GM18858 (cell line): Measurements from ENCODE around the gene WDFY2.
"Not testable (repeated sequence)": the region's sequence is repeated elsewhere in the genome, so short reads cannot be mapped to it uniquely, and the experiment has no call there.

Experiments used
- ATAC-seq: cut with Tn5 transposase; IDR thresholded peaks from one replicate; pipeline ENCODE4 v1.9.1; 2021; ENCODE audit not compliant: unreplicated experiment

WDFY2 gene

DNA sequence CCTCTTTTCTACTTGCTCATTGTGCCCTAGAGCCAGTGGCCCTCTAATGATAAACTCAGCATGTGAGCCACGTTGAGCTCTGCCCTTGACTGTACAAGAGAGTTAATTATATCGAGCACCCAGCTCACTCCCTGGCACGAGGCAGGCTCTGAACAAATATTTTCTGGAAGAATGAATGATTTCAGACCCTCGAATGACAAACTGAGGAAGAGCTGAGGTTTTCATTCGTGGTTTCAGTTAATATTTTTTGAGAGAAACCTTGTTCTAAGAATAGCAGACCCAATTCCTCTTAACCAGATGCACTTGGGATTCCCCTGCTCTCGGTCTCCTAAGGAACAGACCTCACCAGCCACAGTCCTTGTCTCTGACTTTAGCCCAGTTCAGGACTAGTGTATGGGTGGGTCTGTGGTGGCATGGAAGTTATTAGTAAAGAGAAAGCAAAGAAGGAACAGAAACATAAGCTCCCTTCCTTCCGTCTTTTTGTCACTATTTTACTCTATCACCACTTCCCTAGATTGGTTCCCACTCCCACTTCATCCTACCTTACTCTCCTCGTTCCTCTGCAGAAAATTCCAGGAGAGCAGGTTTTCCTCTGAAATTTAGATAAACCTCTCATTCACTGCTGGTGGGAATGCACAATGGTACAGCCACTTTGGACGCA lies 22.1 kb upstream of the WDFY2 start:
- peak; percentile 85 for ATAC-seq

DNA sequence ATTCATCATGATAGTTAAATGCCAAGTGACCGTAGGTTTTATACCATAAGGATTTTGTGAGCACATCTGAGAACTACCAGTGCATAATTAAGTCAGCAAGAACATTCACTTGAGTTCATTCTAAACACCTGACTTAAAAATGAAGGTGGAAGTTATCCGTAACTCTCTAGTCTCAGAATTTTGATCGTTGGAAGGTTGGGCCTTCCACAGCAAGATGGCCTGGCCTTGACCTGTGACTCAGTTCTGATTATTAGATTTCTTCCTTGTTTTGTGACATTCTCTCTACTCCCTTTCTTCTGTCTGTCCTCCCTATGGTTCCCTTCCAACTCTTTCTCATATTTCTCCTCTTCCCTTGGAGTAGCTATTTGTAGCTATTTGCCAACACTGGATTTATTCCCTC lies 20.0 kb upstream of the WDFY2 start:
- ATAC-seq: no peak

DNA sequence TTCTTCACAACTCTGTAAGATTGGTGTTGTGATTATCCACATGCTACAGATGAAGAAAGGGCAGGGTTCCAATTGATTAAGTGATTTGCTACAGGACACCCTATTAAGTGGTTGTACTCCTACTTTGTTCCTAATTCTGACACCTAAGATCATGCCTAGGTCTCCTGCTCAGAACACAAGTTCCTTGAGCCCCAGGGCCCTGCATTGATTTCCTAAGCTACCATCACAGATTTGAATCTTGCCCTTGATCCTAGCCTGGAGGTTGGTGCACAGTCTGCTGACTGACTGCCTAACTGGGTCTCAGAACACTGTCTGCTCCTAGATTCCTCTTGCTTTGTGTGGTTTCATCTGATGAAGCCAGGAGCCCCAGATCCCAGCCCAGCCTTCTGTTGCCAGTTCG lies 19.6 kb upstream of the WDFY2 start:
- ATAC-seq: no peak

DNA sequence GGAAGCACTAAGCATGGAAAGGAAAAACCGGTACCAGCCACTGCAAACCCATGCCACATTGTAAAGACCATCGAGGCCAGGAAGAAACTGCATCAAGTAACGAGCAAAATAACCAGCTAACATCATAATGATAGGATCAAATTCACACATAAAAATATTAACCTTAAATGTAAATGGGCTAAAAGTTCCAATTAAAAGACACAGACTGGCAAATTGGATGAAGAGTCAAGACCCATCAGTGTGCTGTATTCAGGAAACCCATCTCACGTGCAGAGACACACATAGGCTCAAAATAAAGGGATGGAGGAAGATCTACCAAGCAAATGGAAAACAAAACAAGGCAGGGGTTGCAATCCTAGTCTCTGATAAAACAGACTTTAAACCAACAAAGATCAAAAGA lies 15.3 kb upstream of the WDFY2 start:
- not testable (repeated sequence) for ATAC-seq

DNA sequence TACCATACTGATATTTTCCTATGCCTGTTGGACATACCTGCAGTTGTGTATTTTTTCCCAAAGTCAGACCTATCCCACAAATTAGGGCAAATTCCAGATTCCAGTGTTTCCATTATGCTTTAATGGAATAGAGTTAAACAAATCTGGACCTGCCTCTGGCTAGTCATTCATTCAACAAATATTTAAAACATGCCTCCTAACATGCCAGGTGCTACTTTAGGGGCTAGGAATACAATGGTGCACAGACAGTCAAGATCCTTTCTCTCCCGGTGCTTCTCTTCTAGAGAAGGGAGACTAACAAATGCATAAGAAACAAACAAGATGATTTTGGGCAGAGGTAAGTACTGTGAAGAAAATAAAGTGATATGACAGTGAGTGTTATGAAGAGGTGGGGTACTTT lies 7.5 kb upstream of the WDFY2 start:
- no peak for ATAC-seq

DNA sequence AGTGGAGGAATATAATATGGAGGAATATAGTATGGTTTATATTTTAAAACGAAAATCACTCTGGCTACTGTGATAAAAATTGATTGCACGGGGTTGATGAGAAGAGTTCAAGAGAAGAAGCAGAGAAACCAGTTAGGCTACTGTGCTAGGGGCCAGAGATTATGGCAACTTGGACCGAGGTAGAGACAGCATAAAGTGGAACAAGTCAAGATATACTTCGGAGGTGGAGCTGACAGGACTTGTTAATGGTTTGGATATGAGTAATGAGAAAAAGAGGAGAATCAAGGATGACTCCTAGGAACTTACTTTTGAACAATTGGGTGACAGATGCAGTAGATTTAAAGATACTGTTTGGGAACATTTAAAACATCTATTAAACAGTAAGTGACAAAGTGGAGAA lies 6.6 kb upstream of the WDFY2 start:
- ATAC-seq: no peak

DNA sequence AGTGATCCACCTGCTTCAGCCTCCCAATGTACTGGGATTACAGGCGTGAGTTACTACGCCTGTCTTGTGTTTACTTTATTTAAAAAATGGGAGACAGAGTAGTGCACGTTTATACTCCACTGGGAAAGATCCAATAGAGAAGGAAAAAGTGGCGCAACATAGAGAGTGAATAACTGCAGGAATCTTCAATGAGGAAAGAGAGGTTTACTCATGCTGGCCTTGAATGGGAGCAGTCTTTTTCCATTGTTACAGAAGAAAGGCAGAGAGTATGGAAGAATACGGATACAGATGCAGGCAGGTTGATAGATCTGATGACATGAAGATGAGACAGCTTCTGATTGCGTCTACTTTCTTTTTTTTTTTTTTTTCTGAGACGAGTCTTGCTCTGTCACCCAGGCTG lies 4.6 kb upstream of the WDFY2 start:
- no peak for ATAC-seq

DNA sequence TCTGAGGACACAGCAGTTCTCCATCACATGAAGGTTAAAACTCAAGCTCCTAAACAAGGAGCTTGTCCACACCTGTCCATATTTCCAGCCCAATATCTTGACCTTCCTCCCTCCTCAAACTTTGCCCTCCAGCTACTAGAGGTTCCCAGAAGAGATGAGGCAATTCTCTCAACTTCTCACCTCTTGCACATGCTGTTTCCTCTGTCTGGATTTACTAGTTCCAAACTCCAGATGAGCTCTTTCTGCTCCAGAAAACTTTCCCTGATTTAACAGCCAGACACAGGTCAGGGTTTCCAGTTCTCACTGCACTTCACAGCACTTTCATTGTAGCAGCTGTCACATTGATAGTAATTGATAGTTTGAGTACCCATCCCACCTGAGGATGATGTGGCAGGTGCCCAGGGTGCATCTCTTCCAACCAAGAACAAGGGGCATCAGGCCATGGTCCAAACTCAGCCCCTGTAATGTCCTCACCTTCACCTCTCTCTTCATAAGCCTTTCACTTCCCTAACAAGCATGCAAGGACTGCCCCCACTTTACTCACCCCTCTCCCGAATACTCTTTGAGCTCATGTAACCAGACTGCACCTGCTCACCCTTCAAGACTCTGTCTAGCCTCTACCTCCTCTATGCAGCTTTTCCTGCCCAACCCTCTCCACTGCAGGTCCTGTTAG lies 3.0 kb upstream of the WDFY2 start:
- no peak for ATAC-seq

DNA sequence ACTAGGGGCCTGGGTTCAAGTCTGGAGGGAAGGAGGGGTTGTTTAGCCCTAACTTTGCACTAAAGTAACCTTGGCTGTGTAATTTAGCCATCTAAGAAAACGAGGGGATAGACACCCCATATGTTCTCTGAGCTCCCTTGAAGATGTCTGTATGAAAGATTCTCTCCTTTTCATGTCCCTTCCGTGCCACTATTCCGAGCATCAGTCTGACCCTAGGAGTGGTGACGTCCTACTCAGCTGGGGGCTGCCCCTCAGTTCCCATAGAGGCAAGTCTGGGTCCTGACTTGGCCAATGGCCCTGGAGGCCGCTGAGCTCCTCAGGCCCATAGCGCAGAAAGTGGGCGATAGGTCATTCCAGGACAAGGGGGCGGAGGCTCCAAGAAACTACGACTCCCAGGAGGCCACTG lies 790 bp upstream of the WDFY2 start:
- ATAC-seq: no peak

DNA sequence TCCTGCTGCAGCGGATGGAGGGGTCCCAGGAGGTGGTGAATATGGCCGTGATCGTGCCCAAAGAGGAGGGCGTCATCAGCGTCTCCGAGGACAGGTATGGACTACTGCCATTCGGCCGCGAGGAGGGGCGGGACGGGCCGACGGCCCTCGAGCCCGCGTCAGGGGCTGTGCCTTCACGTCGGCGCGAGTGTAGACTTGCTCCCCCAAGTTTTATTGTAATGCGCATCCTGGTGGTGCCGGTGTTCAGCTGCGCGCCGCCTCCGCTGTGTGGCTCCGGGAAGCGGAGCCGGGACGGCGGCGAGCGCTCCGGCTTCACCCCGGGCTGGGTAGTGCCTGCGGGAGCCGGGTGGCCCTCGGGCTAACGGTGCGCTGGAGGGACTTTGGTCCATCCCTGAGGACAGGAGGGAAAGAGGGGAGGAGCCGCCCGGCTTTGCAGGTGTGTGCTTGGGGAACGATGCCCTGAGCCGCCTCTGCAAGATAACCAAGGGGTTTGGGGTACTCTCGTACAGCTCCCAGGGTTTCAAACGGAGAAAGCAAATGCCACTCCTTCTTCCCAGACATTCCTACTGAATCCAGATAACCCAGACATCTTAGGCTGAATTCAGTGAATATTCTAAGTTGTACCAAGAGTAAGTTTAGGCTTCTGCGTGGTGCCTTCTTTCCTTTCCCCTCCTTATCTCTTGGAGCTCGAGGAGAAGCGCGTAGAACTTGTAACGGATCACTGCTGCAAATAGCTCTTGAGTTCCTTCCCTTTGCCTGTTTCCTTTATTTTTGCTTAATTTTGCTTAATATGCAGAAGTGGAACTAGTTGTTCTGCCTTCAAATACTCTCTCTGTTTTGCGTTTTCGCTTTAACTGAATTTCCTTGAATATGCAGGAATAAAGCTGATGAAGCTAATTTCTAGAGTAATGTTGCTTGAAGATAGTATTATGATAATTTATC lies 740 bp downstream of the WDFY2 start:
- ATAC-seq: peak; percentile 19

DNA sequence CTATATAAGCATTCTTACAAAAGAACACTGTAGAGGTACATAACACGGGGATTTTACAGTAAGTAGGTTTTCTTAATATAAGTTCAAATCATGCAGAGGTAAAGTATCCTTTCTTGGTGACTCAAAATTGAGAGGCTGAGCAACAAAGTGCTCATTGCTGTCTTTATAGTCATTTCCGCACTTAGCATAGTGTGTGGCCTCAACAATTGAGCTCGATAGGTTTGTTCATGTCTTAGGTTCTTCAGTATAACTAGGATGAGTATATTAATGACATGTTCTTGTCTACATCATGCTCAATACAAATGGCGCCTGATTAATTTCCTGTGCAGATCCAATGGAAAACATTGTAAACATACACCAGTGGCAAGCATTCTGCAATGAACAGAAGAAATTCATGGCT lies 1.4 kb downstream of the WDFY2 start:
- peak; percentile 14 for ATAC-seq

DNA sequence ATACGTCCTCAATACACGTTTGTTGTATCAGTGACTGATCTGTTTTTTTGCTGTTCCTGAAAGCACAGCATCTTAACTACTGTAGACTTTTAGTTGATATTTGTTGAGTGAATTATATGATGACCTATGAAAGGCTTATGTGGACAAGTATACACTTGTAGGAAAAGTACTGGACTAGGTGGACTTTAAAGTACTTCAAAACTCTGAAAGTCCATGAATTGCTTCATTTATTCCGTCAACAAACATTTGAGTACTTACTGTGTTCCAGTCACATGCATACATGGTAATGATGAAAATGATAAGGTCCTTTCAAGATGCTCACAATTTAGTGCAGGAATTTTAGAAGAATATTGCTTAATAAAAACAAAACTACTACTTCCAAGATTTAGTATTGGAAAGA lies 3.1 kb downstream of the WDFY2 start:
- no peak for ATAC-seq

DNA sequence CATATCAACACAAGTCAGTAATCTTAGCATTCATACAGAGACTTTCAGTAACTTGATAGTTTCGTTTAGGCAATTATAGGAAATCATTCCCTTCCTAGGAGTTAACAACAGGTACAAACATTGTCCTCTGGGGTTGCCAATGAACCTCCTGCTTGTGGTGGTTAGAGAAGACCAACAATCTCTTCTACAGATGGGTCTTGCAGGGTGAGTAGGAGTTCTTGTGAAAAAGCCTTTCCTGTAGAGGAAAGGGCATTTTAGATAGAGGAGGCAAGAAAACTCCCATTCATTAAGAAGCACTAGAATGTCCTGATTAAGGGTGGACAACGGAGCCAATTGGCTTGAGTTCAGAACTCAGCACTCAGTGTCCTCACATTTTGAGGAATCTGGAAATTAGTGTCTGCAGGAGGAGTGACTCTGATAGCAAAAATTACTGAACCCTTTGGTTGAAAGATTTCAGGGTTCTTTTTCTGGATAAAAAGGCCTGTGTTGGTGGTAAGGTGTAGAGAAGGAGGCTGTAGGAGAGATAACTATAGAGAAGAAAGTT lies 4.2 kb downstream of the WDFY2 start:
- no peak for ATAC-seq

DNA sequence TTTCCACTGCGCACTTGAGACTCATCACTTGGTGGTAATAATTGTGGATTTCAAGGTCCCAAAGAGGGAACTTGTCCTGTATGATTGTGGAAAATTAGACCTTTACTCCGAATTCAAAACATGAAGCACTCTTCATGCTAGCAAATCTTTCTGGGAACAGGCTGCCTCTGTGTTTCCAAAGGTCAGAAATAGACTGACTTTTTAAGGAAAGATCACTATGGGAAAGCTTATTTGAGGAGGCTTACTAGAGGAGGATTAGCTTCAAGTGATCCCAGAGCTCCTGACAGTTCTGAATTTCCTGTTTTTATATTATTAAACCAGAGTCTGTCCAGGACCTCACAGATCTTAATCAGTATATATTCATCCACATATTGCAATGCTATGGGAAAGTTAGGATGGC lies 5.5 kb downstream of the WDFY2 start:
- no peak for ATAC-seq

DNA sequence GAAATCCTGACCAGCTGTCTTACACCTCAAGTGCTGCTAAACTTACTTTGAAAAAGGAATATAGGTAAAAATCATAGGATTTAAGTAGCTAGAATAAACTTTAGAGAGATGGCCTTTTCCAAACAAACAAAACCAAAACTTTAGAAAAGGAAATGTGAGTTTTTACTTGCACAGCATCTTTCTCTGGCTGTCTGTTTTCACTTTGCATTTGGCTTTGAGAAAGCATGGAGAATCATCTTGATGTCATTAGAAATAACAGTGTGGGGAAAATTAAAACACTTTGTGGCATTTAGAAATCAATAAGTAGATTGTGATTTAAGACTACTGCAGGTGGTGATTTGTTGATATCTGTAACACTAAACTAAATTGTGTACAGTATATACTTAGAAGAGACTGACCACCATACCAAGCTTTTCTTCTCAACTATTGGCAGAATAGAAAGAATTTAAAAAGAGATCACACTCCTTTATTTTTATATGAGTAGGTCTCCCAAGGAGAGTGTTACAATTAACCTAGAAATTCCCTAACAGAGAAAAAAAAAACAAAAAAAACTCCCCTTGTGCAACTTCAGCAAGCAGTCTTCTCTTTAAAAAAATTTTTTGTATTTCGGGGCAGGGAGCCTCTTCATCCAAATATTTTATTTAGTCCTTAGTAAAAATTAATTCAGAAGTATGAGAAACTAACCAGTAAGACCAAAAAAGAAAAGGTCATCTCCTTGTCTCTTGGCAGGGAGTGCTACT lies 6.1 kb downstream of the WDFY2 start:
- ATAC-seq: no peak

DNA sequence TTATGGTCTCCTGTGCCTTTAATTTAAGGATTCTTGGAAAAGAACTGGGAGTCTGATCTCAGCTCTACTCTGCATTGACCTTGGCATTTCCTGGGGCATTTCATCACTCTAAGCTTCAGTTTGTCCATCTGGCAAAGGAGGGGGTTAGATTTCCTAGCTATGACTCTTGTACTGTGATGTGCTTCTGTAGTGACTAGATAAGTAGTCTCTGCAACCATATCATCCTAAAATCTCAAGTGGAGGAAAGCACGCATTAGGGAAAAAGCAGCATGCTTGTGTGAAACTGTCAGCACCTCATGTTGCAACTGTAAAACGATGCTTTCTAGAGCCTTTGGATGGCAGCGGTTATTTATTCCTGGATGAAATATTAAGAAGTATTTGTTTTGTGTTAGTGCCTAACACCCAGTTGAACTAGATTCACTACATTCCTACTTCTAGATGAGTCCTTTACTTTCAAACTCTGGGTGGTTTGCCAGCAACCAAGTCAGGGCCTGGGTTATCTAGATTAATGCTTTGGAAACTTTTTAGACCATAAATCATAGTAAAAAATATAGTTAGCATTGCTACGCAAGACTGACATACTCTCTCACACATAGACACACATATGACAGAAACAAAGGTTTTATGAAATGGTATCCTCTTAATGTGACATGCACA lies 6.8 kb downstream of the WDFY2 start:
- no peak for ATAC-seq

DNA sequence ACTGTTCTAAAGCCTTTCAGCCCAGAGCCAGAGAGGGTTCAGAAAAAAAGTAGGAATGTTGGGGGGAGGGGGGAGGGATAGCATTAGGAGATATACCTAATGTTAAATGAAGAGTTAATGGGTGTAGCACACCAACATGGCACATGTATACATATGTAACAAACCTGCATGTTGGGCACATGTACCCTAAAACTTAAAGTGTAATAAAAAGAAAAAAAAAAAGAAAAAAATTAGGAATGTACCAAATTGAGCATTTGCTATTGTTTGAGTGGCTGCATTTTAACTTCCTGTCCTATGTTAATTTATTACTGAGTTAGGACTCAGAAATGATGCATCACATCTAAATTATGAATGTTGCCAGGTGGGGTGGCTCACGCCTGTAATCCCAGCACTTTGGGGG lies 7.7 kb downstream of the WDFY2 start:
- ATAC-seq: not testable (repeated sequence)

DNA sequence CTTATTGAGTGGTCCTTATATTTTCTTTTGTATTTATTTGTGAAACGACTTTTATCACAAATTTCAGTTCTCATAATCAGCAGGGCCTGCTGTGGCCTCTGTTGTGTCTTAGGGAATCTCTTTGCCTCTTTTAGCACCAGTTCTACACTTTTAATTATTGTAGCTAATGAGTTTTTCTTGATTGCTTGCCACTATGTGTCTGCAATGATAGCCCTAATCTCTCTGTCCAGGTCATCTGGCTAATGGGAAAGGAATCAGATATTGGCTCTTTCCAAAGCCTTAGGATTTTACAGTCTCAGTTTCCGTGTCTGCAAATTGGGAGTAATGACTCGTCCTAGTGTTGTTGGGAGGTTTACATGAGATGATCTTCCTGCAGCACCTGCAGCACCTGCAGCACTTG lies 10.2 kb downstream of the WDFY2 start:
- no peak for ATAC-seq

DNA sequence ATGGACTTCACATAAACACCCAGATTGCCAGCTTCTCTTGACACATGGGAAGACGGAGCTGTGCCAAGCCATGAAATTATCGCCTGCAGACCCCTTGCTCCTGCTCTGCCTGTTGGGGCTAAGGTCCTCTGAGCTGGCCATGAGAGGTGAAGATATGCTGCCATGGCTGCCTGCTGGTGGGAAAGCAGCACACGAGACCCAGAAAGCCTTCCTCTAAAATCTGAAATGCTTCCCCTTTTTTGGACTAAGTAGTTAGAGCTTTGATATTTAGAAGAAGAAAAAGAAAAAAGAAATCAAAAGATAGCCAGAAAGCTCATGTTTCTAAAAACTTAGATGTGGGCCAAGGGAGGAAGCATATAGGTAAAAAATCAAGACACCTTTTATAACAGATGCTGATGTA lies 11.2 kb downstream of the WDFY2 start:
- ATAC-seq: no peak

DNA sequence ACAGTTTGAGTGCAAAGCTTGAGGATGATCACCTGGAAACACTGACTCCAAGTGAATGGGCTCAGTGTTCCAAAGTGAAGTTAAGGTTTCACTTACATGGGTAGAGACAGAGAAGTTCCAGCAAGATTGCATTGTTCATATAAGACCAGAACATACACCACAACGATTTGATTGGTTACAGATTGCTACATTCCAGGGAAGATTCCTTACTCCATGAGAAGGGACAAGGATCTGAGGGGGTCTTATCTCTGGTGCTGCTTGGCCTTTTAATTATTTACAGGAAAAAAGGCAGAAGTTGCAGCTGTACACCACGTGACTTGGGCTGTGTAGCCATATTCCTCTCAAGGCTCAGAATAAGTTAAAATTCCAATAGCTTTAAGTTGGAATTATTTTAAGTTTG lies 12.3 kb downstream of the WDFY2 start:
- no peak for ATAC-seq
